SK-MEL-5 (cell line): Measurements from ENCODE around the gene SLC6A4. TPM values are rescaled to one million over a fixed set of nuclear protein-coding genes. Genes with fewer than 3 reads are reported as not detected.
"Not testable (repeated sequence)": the region's sequence is repeated elsewhere in the genome, so short reads cannot be mapped to it uniquely, and the experiment has no call there.

Experiments used
- DNase-seq: peaks from one replicate; pipeline ENCODE4 v3.0.0-alpha.2; 2016; ENCODE audit warnings: low read depth, low spot score
- in situ Hi-C: cut with HindIII; loops from 2 replicates; pipeline ENCODE4 v1.10.0; 2016; ENCODE audit warnings: low sequenced_read_pairs, high pct_unique_total_duplicates, low pct_unique_long_range_greater_than_20kb
- total RNA-seq: library from RNA; depleted of rRNA; stranded (reverse); fragments of >200 nt; shearing (Covaris generic); gene quantifications from 2 replicates; pipeline ENCODE4 v1.2.3, GENCODE V29; 2014

The SLC6A4 gene
- total RNA-seq, 1 experiment from 2014 or later: 0.24 TPM

DNA sequence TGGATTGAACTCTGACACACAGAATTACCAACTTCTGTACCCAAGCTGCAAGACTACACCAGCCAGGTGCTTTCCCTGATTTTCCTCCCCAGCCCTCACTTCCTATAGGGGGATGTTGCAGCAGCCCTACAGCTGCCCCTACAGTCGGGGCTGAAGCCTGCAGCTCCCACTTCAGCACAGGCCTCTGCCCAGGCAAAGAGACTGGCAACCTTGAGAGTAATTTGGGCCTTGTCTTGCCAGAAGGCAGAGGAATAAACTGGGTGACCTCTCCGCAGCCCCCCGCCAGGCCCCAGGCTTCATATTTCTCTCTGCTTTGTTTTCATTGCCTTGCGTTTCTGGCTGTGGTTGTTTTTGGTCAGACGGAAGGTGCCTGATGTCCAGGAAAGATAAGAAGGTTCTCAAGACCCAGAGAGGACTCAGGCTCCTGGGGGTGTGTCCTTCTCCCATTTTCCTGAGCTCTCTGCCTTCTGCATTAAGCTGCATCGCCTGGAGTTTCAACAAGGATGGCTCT, 32.0 kb downstream of the SLC6A4 start:
- in situ Hi-C loops: no loop called here
- peak; percentile 20 for DNase-seq

GRCh38 chr17:30200656-30201055, 34.8 kb downstream of the SLC6A4 start:
- in situ Hi-C loops, DNase-seq: not testable (repeated sequence)

GRCh38 chr17:30200106-30200505, 35.4 kb downstream of the SLC6A4 start:
- no peak for DNase-seq
- in situ Hi-C loops: no loop called here

- no peak for DNase-seq
- in situ Hi-C loops: no loop called here
Measured at GRCh38 chr17:30199600-30199999, 35.9 kb downstream of the SLC6A4 start.

DNA sequence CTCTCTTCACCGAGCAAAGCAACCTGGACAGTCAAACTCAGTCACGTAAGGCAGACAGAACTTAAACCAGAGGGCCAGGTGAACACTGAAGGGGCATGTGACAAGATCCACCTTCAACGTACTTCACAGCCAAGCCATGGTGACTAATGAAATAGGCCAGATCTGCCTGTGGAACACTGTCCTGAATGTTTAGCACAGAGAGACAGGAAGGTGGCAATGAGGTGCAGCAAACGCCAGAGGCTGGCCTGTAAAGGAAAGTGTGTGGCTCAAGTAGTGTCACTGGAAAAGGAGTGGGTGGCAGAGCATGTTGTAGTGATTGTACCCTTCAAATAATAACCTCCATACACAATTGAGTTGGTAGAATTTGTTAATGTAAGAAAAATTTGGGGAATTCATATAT, 38.1 kb downstream of the SLC6A4 start:
- in situ Hi-C loops: no loop called here
- no peak for DNase-seq

- in situ Hi-C loops: no loop called here
- no peak for DNase-seq
Measured at GRCh38 chr17:30196504-30196903, 39.0 kb downstream of the SLC6A4 start.

GRCh38 chr17:30191072-30191471, 44.4 kb downstream of the SLC6A4 start:
- in situ Hi-C loops: no loop called here
- no peak for DNase-seq

DNA sequence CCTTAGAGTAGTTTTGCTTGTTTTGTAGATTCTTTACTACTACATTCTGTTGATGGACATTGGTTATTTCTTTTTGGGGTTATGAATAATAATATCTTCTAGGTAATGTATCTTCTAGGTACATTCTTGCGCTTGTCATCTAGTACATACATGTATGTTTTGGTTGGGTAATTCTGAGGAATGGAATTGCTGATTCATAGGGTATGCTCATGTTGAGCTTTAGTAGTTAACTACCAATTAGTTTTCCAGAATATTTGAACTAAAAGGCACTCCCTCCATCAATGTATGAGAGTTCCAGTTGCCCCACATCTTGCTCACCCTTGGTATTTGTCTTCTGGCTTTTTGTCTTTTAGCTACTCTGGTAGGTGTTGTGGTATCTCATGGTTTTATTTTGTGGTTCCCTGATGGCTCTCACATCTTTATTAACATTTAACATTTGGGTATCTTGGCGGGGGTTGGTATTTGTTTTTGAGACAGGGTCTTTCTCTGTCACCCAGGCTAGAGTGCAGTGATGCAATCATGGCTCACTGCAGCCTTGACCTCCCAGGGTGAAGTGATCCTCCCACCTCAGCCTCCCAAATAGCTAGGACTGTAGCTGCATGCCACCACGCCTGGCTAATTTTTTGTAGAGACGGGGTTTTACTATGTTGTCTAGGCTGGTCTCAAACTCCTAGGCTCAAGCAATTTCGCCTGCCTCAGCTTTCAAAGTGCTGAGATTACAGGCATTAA, 47.1 kb downstream of the SLC6A4 start:
- in situ Hi-C loops: no loop called here
- no peak for DNase-seq

GRCh38 chr17:30187573-30187972, 47.9 kb downstream of the SLC6A4 start:
- in situ Hi-C loops: no loop called here
- DNase-seq: no peak

- no peak for DNase-seq
- in situ Hi-C loops: no loop called here
Measured at GRCh38 chr17:30186761-30187160, 48.7 kb downstream of the SLC6A4 start.

- in situ Hi-C loops: no loop called here
- DNase-seq: no peak
Measured at GRCh38 chr17:30176855-30177254, 58.6 kb downstream of the SLC6A4 start.

DNA sequence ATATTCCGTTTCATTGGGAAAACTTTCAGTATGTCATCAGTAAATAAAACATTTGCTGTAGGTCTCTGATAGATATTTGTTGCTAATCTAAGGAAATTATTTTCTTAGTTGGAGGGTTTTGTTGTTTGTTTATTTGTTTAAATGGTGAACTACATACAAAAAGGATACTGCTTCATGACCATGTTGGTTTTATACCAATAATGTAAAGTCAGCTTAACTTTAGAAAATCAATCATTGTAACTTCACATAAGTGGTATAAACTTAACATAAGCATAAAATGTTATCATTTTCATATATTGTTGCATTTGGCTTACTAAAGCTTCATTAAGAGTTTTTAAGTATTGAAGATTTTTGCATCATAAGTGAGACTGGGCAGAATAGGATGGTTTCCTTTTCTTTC, 60.9 kb downstream of the SLC6A4 start:
- in situ Hi-C loops: no loop called here
- DNase-seq: no peak

DNA sequence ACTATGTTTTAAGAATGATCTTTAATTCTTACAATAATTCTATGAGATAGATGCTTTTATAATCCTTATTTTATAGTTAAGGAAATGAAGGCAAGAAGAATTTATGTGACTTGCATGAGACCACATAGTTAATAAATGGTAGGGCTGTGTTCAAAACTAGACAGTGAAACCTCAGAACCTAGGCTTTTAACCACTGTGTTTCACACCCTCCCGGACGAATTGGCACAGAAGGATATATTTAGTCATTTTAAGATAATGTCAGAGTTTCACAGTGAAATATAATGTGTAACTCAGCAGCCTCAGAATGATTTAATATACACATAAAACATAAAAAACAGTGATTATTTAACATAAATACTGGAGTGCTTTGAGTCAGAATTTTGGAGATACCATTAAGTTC, 61.8 kb downstream of the SLC6A4 start:
- in situ Hi-C loops: no loop called here
- no peak for DNase-seq

DNA sequence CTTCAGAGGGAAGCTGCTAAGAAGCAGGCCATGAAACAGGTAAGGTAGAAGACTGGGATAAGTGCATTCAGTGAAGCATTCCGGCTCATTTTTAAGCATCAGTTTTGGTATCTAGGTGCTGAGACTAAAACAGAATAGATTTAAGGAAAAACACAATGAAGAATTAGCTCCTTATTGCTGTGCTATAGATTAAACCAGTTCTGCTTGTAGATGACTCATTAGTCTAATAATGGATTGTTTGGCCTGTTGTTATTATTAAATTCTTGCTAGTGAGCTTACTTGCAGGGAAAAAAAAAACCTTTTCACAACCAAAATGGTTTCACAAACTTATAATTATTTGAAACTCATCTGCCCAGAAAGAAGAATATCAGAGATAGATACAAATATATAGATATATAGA, 62.9 kb downstream of the SLC6A4 start:
- DNase-seq: no peak
- in situ Hi-C loops: no loop called here

DNA sequence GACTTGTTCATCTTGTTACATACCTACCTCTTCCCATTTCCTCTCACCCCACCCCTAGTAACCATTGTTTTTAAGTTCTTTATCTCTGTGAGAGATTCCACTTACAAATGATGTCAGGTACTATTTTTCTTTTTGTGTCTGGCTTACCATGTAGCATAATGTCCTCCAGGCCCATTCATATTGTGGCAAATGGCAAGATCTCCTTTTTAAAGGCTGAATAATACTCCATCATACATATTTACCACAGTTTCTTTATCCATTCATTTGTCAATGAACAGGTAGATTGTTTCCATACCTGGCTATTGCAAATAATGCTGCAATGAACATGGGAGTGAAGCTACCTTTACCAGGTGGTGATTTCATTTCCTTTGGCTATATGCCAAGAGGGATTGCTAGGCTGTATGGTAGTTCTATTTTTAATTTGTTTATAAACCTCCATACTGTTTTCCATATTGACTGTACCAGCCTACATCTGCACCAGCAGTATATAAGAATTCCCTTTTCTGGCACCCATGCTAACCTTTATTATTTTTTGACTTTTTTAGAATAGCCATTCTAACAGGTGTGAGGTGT, 65.0 kb downstream of the SLC6A4 start:
- DNase-seq: no peak
- in situ Hi-C loops: no loop called here

DNA sequence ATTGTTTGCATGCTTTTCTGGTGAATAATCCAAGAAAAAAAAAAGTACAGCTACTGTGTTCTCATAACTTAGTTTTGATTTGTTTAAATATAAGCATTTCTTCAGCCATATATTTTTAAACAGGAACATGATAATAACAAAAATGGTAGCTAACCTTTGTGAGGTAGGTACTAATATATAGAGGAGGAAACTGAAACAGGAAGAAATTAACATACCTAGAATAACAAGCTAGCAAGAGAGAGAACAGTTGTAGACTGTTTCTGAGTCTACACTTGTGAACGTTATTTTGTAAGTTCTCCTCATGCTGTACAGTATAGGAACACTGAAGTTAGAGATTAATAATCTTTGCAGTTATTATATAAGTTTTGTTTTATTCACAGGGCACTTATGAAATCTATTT, 69.5 kb downstream of the SLC6A4 start:
- in situ Hi-C loops: no loop called here

DNA sequence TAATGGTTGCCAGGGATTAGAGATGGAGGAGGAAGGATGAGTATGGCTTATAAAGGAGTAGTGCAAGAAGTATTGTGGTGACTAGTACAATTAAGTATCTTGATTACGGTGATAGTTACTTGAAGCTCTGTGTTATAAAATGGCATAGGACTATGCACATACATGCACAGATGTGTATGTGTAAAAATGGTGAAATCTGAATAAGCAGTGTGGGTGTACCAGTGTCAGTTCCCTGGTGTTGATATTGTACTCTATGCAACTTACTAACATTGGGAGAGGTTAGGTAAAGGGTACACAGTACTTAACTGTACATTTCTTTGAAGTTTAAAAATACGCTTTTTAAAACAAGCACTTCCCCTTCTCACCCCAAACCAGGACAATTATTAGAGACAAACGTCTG, 70.3 kb downstream of the SLC6A4 start:
- in situ Hi-C loops: no loop called here
- DNase-seq: no peak

More for the DNA sequence above, 69.5 kb downstream of the SLC6A4 start:
- no peak for DNase-seq

- in situ Hi-C loops: no loop called here
- DNase-seq: no peak
Measured at GRCh38 chr17:30164531-30164930, 71.0 kb downstream of the SLC6A4 start.

DNA sequence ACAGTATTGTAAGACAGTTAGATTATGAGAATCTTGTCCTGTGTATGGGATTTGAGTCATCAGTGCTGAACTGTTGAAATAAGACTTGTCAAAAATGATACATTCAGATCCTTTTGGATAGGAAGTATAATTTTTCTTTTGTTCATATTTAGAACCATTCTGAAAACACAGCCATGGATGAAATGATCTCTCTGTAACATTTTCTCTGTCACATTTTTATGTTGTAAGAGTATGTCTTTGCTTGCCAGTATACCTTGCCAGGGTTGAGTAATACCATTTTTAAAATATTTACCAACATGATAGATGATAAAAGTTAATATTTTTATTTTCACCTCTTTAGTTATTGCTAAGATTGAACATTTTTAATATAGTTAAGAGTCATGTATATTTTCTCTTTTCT, 73.9 kb downstream of the SLC6A4 start:
- in situ Hi-C loops: no loop called here
- DNase-seq: no peak
